ENCODE measurements around the gene UGCG.

- TF ChIP-seq JUNB (IDR thresholded peaks at IDR 0.05) = no peak
- no peak for TF ChIP-seq BCL3 (IDR thresholded peaks at IDR 0.05)
- no peak for TF ChIP-seq CTCF (IDR thresholded peaks at IDR 0.05)
- TF ChIP-seq, protein P1, sequence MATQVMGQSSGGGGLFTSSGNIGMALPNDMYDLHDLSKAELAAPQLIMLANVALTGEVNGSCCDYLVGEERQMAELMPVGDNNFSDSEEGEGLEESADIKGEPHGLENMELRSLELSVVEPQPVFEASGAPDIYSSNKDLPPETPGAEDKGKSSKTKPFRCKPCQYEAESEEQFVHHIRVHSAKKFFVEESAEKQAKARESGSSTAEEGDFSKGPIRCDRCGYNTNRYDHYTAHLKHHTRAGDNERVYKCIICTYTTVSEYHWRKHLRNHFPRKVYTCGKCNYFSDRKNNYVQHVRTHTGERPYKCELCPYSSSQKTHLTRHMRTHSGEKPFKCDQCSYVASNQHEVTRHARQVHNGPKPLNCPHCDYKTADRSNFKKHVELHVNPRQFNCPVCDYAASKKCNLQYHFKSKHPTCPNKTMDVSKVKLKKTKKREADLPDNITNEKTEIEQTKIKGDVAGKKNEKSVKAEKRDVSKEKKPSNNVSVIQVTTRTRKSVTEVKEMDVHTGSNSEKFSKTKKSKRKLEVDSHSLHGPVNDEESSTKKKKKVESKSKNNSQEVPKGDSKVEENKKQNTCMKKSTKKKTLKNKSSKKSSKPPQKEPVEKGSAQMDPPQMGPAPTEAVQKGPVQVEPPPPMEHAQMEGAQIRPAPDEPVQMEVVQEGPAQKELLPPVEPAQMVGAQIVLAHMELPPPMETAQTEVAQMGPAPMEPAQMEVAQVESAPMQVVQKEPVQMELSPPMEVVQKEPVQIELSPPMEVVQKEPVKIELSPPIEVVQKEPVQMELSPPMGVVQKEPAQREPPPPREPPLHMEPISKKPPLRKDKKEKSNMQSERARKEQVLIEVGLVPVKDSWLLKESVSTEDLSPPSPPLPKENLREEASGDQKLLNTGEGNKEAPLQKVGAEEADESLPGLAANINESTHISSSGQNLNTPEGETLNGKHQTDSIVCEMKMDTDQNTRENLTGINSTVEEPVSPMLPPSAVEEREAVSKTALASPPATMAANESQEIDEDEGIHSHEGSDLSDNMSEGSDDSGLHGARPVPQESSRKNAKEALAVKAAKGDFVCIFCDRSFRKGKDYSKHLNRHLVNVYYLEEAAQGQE (IDR thresholded peaks at IDR 0.05) = no peak
- TF ChIP-seq ZNF302 (CRISPR knock-in tag; IDR thresholded peaks at IDR 0.05) = no peak
- no peak for TF ChIP-seq EP300 (IDR thresholded peaks at IDR 0.05)
Measured at GRCh38 chr9:111948951-111949350, 52.3 kb downstream of the UGCG start.
